GM19467 (cell line): ENCODE results near the gene BAX.

Source experiments
- ATAC-seq: cut with Tn5 transposase; IDR thresholded peaks from one replicate; pipeline ENCODE4 v1.9.1; 2021; ENCODE audit warnings: mild to moderate bottlenecking, moderate library complexity; ENCODE audit not compliant: unreplicated experiment

Gene BAX

DNA sequence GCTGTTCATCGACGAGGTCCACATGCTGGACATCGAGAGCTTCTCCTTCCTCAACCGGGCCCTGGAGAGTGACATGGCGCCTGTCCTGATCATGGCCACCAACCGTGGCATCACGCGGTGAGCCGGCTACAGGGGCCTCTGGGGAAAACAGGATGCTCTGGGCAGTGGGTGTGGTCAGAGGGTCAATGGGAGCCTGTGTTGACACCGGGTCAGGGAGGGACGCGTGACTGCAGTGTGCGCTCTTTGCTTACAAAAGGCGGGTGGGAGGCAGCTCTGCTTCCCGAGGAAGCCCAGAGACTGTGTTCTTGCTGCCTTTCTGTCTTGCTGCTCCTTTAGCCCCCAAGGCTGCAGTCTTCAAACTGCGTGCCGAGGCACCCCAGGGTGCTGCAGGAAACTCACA is 56.5 kb downstream of the BAX start:
- no peak for ATAC-seq
